ENCODE data around the gene TSC1.
A peak's percentile ranks its signal among the peaks of the same experiment; 100 is the strongest.

Gene TSC1

DNA sequence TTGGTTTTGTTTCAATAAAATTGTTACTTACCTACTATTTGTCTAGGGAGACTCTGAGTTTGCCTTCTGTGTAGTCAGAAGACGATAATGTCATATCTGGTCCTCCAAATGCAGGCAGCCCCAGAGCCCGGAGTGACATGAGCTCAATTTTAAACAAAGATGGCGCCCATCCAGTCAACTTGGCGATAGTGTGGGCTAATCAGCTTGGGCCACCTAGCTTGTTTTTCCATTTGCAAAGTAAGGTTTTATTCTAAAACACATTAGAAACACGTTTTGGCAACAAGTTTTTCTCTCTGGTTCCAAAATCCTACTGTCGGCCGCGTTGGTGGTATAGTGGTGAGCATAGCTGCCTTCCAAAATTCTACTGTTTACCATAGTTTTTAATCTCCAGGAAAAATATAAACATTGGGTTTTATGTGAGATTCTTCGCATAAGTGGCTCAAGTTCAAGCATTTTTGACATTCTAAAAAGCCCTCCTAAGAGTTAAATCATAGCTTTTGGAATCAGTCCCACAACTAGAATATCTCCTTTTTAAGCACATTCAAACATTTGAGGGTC lies 13.2 kb downstream of the TSC1 start:
- DNase-seq = no peak

DNA sequence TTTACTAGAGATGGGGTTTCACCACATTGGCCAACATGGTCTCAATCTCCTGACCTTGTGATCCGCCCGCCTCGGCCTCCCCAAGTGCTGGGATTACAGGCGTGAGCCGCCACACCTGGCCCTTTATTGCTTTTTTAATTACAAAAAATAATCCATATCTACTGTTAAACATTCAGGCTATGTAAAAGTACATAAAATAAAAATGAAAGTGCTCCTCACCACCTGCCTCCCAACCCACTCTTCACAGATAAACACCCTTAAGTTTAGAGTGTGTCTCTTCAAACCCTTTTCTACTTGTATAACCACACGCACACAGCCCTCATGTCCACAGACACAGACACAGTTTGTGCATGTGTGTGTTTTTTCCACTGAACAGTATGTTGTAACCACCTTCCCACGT lies 16.7 kb downstream of the TSC1 start:
- no peak for DNase-seq

DNA sequence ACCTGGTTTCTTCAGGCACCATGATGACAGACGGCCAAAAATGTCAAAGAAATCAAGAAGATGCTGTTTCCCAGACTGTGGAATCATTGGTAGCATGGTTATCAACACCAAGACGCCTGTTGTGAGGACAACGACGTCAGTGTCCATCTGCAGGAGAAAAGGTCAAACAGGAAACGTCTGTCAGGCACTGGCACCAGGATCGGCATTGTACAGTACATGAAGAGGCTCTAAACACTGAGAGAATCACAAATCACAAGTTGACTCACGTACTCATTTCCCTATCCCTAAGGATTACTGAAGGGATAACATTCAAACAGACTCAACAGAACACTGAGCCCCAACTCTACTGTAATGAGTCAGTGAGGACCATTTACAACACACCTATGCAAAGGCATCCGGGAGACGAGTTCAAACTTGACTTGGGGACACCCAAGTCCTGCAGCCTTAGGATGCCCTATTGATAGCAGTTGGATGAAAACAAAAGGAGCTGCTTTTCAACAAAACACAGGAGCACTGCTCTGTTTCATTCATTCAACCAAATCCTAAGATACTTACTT lies 21.0 kb downstream of the TSC1 start:
- no peak for DNase-seq

DNA sequence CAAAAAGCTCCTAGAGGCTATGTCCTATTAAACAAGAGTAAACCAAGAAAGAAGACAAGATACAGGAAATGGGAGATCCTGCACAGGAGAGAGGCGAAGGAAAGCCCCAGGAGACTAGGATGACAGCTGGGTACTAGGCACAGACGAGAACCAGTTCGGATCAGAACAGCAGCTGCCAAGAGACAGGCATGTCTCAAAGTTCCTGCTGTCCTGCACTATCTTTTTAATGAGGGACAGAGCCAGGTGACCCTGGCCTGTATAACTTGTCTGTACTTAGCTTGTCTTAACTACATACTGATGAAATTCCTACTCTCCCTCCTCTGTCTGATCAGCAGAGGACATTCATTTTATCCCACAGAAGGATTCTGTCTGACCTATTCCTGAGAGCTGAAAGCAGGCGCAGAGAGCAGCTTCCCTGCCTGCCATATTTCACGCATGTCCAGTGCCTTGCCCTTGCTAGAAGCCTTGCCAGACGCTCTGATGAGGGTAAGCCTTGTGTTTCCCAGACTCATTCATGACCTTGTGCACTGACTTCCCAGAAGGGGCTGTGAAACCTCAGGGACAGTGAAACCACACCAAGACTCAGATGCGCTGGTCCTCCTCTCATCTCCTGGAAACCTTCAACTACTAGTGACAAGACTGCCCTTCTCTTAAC lies 24.7 kb downstream of the TSC1 start:
- no peak for DNase-seq

DNA sequence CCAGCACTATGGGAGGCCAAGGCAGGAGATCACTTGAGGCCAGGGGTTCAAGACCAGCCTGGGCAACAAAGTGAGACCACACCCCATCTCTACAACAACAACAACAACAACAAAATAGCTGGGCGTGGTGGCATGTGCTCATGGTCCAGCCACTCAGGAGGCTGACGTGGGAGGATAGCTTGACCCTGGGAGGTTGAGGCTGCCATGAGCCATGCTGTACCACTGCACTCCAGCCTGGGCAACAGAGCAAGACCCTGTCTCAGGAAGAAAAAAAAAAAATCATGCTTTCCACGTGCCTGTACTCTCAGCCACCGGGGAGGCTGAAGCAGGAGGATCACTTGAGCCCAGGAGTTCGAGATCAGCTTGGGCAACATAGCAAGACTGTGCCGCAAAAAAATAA lies 29.5 kb downstream of the TSC1 start:
- DNase-seq = no peak

DNA sequence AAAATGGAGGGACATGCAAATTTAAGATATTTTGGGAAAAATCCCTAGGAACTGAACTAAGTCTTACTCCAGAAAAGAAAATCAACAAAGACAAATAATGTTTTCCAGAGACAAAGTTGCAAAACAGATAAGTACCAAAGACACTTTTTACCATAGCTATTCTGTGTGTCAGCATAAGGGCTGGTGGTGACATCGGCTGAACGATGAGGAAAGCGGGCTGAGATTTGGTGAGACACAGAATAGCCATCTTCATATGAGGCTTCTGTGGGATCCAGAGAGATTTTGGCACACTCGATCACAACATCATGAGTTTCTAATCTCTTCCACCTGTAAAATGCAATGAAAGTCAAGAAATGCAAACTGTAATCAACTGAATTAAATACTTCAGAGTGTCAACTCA lies 32.3 kb downstream of the TSC1 start:
- no peak for DNase-seq

DNA sequence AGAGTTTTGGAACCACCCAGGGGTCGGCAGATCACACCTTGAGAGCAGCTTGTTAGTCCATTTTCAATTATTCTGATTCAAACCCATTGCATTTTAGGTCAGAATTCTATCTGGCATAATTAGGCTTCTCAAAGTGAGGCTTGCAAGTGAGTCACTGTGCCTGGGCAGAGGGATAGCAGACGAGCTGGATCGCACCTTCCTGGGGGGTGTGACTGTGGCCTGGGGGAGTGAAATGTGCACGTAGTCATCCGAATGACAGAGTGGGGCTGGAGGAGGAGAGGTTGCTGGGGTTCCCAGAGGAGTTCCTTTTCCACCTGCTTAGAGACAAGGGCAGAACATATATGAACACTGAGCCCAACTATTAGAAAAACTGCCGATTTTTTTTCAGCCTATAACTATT lies 34.0 kb downstream of the TSC1 start:
- DNase-seq = no peak

DNA sequence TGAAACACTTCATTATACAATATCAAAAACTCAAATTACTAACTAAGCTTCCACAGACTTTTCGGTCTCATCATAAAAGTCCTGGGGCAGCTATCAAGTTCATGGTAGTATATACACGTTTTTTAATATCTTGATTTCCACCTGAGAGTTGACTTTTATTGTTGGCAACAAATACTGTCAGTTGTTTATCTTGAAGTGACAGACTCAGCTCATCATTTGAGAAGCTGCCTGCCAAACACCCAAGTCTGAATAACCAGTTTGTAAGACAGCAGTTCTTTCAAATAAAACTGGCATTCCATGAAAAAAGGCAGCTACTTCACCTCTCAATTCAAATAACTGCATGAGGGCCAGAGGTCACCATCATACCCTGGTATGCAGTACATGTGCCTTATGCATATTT lies 35.1 kb downstream of the TSC1 start:
- DNase-seq = no peak

DNA sequence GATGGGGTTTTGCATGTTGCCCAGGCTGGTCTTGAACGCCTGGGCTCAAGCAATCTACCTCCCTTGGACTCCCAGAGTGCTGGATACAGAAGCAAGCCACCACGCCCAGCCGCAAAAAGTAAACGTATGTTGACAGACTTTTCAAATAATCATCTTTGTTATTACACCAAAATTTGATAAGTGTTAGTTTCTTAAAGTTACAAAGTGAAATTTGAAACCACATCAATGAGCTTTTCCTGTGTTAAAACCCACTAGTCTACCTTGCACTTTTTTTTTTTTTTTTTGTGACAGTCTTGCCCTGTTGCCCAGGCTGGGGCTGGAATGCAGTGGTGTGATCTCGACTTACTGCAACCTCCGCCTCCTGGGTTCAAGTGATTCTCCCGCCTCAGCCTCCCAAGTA lies 35.8 kb downstream of the TSC1 start:
- no peak for DNase-seq

DNA sequence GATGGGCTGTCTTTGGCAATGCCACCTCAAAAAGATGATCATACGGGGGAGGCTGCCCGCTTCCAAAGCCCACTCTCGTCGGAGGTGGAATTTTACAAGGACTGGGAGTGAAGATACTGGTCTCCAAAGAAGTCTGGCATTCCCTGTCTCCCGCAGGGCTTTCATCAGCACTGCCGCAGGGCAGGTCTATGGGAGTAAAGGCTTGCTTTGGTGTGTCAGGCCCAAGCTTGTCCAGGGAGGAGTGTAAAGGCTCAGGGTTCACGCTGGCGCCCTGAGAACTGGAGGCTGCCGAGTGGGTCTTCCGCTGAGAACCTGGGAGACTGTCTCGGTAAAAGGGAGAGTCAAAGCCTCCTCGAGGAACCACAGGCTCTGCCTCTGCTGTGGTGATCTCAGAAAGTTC lies 38.7 kb downstream of the TSC1 start:
- no peak for DNase-seq

DNA sequence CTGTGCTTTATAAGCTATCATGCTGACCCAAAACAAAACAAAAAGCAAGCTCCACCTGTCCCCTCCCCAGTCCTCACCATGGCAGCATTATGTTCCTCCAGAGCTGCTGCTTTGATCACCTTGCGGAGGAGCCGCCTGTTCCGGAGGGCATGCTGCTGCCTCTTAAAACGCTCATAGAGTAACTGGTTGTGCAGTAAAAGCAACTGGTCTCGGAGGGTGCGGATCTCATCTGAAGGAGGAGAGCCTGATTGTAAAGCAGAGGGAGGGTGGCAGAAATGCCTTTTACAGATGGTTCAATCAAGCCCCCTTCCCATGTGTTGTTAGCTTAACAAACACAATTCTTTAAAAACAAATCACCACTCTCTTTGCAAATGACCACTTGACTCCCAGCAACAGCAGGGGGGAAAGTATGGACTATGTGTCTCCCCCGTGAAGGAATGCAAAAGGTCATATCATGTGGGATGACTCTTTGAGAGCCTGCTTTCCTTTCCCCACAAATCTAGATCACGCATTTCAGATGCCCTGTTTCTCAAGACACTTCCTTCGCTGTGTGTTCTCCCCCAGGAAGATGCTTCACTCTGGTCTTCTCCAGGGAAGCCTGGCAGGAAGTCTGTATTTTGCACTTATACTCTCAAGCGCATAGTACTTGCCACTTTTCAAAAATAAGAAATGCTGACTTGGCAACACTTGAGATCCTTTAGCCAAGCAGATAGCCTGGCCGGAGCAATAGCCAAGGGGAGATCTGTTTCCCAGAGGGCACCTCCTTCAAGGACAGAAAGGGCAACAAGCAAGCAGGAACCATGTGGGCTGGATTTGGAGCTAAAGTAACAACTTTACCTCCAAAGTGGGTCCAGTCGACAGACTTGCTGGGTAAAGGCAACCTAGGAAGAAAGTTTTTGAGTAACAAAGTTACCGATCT lies 40.6 kb downstream of the TSC1 start:
- no peak for DNase-seq

DNA sequence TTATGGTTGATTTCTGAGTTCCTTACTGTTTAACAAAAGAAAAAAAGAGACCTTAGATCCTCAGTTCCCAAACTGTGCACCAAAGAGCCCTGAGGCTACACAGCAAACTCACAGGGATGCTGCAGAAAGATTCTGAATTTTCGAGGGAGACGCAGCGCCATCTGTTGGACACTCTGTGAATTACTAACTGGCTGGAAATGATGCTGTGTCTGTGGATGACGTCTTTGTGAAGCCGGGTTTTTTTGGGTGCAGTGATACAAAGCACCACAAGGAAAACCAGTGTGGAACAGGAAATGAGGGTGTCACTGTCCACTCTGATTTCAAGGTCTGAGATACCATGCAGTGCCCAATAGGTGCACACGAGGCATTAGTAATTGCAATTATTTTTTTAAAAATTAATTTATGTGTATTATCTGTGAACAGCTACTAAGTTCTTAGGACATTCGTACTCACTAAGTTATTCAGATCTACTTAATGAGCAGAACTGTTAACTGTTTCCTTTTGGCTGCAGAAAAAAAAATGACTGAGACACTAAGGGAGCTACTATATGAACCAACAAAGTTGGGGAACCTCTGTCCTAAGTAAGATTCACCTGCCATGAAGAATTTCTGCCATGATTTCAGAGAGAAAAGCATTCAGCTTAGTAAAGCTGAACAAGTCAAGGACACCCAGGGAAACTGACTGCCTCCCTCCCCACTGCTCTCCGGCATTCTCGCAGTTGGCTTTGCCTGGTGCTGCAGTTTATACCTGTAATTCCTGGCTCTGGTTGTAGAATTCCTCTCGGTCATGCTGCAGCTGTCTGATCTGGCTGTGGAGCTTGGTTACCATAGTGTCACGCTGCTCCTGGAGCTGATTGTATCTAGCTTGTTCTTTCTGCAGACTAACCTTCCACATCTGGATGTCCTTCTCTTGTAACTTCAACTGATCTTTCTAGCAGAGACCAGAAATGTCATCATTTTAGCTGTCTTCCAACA lies 42.3 kb downstream of the TSC1 start:
- peak; percentile 24 to 56 for DNase-seq

DNA sequence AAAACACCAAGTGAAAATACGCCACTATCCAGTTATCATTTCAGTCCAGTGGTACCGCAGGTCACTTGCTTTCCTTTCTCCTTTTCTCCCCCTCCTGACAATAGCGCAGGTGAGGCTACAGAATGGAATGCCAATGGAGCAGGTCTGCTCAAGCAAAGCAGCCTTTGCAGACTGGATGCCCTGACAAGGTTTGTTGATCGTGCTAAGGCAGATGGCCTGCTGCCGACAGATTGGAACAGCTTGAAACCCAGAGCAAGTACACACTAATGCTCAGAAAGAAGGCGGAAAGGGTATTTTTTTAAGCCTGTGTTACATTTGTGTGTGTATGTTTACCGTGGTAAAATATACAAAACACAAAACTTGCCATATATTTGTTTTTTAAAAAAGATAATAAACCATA lies 46.4 kb downstream of the TSC1 start:
- no peak for DNase-seq

DNA sequence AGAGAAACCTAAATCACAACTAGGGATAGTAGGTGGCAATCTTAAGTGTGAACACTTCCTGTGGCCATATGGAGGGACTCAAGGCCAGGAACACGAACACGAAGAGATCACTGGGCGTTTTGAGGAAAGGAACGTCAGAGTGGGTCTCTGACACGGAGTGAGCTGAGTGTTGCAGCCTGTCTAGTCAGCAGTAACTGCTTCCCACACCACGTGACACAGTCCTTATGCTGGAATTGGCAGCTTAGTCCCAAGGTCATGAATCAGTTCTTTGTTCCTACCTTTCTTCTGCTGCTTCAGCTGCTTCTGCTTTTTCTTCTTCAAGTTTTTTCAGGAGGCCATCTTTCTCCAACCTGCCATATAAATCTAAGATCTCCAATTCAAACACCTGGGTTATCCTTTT lies 47.5 kb downstream of the TSC1 start:
- DNase-seq = no peak

DNA sequence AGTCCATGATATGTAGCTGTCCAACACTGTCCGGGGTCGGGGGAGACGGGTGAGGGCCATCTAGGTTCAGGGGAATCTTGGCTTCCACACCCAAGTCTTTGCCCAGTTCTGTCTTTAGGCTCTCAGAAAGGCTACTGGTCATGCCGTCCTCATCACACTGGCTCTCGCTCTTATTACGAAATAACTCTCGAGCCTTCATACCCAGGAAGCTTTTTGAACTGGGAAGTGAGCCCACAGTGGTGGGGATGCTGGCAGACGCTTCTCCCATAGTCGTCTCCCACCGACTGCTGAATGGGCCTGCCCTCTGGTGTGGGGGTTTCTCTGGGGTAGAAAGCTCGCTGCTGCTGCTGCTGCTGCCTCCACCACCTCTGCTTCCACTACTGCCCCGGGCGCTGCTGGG lies 48.2 kb downstream of the TSC1 start:
- DNase-seq = no peak

DNA sequence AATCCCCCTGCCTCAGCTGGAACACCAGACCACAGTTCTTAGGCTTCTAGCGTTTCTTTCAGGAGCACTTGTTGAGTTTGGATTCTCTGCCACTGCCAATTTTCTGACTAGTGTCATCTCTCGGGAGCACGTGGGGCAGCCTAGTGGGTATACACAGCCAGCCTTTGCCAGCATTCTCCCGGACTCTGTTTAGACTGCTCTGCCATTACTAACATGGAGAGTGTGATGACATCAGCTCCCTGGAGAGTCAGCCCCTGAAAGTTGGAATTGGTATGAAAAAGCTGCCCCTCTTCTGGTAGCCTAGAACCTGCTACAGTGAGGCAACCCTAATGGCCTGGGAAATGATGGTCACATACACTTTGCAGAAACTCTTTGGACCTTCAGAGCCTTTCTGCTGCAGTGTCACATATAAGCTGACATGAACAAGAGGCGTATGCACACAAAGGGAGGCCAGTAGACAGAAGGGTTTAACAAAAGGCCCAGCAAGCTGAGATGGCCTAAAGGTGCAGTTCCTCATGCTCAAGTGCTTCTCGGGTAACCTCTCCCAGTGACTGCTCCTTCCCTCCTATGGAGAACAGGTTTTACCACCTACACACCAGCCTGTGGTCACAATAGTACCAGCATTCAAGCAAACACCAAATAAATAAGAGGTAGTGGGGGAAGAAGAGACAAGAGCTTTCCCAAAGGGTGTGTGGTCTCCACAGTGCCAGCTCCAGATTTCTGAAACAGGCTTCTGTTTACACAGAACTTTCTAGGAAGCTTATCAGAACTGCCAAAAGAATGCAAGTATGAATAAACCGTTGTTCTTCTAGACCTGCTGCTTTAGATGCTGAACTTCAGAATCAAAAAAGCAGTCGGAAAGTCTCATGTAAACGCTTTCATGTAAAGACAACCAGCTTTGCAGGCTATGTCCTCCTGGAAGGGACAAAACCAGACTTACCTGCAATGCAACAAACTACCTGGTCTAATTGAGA lies 49.3 kb downstream of the TSC1 start:
- no peak for DNase-seq

DNA sequence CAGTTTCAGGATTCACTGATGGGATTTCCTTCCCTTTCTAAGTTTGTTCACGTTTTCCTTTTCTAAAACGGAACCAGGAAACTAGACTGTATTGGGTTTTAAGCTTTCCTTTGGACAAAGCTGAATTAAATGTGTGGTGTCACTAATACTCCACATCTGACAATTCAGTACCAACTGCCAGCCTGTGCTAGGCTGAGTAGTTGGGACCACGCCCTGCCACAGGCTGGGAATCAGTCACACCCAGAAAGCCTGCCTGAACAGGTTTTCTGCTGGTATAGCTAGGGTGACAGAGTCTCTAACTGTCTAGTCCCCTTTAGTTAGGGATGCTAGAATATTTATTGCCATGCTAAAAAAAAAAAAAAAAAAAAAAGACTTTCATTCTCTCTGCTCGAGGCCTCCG lies 50.1 kb downstream of the TSC1 start:
- no peak for DNase-seq

DNA sequence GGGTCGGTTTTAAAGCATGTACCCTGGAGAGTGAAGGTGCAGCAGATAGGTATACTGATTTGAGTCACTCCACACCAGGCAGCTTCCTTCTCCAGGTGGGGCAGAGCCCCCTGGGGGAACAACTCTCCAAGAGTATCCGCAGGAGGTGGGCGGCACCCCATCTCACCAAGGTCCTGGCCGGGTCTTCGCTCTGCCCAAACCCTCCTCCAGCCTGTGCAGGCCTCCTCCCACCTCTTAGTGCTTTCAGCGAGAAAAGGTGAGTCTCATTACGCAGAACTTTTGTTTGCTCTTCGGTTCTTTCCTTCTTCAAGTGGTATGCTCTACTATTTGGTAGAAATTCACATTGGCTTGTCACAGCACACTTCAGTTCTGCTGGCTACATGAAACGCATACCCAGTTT lies 52.0 kb downstream of the TSC1 start:
- no peak for DNase-seq

DNA sequence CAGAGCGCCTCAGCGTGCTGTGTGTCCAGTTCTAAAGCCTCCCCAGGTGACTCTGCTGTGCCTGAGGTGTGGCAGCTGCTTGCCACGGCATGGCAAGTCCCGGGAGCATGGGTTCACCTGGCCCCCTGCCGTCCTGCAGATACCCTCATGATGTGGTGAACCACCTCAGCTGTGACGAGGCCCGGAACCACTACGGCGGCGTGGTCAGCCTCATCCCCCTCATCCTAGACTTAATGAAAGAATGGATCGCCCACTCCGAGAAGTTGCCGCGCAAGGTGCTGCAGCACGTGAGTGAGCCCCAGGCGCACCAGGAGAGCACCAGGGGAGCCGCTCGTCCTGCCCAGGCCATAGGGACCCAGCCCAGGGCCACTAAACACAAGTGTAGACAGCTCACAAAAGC lies 56.3 kb downstream of the TSC1 start:
- DNase-seq = no peak

DNA sequence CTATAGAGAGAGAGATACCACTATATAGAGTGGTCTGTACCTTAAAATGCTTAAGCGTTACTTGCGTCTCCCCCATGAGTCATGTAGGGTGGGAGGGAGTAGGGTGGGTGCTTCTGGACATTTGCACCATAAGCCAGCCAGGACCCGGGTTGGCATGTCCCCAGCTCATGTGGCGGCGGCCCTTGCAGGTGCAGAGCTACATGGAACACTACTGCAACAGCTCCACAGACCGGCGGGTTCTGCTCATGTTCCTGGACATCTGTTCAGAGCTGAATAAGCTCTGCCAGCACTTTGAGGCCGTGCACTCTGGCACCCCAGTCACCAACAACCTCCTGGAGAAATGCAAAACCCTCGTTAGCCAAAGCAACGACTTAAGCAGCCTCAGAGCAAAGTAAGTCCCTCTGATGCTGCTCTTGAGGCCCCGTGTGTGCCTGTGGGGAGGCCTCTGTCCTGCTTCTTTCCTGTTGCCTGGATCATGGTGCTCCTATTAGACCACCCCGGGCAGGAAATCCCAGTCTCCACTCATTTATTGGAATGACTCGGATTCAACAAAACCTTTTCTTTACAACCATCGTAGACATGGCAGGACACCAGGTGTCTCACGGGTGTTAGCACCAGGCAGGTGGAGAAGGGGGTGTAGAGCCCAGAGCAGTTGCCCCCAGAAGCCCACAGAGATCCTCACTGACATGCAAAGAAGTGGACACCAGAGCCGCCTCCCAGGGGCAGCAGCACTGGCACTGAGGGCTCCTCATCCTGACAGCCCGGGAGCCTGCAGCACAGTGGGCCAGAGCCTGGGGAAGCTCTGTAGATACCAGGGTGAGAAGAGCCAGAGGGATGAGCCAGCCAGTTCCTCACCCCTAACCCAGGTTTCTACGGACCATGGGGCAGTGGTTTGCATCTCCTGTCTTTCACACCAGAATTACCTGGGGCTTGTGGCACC lies 57.0 kb downstream of the TSC1 start:
- DNase-seq = no peak
